ENCODE data around the gene EFCAB9. TPM values are rescaled to one million over a fixed set of nuclear protein-coding genes. Genes with fewer than 3 reads are reported as not detected.
"Not testable (repeated sequence)": the region's sequence is repeated elsewhere in the genome, so short reads cannot be mapped to it uniquely, and the experiment has no call there.

Gene EFCAB9
- total RNA-seq, 4 donors from 2014 or later, result not detected

DNA sequence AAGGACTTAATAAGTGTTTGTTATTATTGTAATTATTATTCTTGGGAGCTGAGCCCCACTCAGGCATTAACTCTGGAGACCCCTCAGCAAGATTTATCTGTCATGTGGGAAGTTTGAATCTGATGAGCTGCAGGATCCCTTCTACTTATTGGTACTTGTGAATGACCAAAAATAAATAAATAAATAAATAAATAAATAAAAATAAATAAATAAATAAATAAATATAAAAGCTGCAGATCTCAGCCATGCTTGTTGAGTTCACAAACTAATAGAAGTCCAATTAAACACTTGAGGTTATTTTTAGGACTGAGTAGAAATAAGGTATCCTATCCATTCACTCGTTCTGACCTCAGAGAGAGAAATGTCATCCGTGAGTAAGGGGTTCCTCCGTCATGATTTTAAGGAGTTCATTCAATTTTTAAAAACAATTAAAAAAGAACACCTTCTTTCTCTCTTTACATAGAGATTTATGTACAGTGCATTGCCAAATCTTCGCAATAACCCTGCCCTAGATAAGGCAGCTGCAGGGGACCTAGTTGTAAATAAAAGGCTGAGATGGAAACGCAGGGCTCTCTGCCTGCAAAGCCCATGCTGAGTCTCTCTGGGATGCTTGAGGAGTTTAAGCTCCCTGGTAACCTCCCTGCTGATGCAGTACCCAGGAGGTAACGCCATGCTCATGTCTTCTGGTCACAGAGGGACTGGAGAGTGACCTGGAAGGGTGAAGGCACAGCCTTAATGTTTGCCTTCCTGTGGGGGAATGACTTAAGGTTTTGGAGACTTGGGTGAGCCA is 1.2 kb downstream of the EFCAB9 start:
- H3K4me3 ChIP-seq (replicated peaks in 1 of 3), result no peak overlapping the region
- DNase-seq, result no peak
- WGBS, 2 donors, result 72 to 73% methylated on average over 6 of the region's 6 CpGs
- no peak for TF ChIP-seq POLR2A (IDR thresholded peaks at IDR 0.05)
- no peak overlapping the region for H3K27ac ChIP-seq
- no peaks in the 10 kb centered on the region for H3K36me3 ChIP-seq
- H3K4me1 ChIP-seq, result no peaks in the 10 kb centered on the region
- no peaks in the 10 kb centered on the region for H3K27me3 ChIP-seq
- no peaks in the 10 kb centered on the region for H3K9me3 ChIP-seq
- intact Hi-C loops (cut with DNase I), result no loop called here

DNA sequence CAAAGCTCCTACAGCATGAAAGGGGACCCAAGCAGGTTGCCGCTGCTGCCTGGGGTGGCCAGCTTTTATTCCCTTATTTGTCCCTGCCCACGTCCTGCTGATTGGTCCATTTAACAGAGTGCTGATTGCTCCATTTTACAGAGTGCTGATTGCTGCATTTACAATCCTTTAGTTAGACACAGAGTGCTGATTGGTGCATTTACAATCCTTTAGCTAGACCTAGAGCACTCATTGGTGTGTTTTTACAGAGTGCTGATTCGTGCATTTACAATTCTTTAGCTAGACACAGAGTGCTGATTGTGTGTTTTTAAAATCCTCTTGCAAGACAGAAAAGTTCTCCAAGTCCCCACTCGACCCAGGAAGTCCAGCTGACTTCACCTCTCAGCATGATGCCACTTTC is 3.8 kb downstream of the EFCAB9 start:
- H3K4me3 ChIP-seq (replicated peaks in 1 of 3); H3K36me3 ChIP-seq; H3K27ac ChIP-seq; H3K9me3 ChIP-seq; intact Hi-C loops (cut with DNase I); DNase-seq; H3K27me3 ChIP-seq; H3K4me1 ChIP-seq: not testable (repeated sequence)
- WGBS, 2 donors, result 72 to 80% methylated on average over 4 of the region's 4 CpGs

DNA sequence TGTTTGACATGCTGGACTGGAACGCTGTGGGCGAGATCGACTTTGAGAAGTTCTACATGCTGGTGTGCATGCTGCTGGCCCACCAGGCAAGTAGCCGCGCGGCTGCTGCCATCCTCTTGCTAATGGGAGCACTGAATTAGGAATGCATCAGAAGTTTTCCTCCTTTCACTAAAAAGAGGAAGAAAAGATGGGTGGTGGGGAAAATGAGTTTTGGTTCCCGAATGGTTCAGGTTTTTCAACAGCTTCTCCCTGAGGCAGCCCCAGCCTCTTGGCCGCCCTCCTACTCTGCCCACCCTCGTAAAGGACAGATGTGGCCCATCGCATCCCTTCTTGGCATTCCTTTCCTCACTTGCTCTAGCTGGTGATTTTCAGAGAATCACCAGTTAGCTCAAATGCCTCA is 5.5 kb downstream of the EFCAB9 start:
- no peaks in the 10 kb centered on the region for H3K27me3 ChIP-seq
- DNase-seq, result no peak
- intact Hi-C loops (cut with DNase I), result no loop called here
- H3K36me3 ChIP-seq, result no peaks in the 10 kb centered on the region
- 85 to 88% methylated on average over 10 of the region's 10 CpGs for WGBS, 2 donors
- no peaks in the 10 kb centered on the region for H3K9me3 ChIP-seq
- H3K4me3 ChIP-seq (replicated peaks in 1 of 3), result no peak overlapping the region
- no peaks in the 10 kb centered on the region for H3K4me1 ChIP-seq
- TF ChIP-seq POLR2A (IDR thresholded peaks at IDR 0.05), result no peak
- TF ChIP-seq, protein P1, sequence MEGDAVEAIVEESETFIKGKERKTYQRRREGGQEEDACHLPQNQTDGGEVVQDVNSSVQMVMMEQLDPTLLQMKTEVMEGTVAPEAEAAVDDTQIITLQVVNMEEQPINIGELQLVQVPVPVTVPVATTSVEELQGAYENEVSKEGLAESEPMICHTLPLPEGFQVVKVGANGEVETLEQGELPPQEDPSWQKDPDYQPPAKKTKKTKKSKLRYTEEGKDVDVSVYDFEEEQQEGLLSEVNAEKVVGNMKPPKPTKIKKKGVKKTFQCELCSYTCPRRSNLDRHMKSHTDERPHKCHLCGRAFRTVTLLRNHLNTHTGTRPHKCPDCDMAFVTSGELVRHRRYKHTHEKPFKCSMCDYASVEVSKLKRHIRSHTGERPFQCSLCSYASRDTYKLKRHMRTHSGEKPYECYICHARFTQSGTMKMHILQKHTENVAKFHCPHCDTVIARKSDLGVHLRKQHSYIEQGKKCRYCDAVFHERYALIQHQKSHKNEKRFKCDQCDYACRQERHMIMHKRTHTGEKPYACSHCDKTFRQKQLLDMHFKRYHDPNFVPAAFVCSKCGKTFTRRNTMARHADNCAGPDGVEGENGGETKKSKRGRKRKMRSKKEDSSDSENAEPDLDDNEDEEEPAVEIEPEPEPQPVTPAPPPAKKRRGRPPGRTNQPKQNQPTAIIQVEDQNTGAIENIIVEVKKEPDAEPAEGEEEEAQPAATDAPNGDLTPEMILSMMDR (IDR thresholded peaks at IDR 0.05), result no peak
- H3K27ac ChIP-seq, result no peak overlapping the region

DNA sequence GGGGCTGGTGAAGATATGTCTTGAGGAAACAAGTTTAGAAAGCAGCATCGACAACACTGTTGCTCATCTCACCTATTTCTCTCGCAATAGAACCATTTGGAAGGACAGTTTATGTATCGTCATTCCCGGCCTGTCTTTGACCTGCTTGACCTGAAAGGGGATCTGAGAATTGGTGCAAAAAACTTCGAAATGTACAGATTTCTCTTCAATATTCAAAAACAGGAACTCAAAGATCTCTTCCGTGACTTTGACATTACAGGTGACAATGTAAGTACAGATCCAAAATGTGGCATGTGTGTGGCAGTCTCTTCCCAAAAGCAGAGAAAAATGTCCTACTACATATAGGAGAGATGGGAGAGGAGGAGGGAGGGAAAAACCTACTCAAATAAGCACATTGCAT is 6.5 kb downstream of the EFCAB9 start:
- no peak overlapping the region for H3K27ac ChIP-seq
- no peaks in the 10 kb centered on the region for H3K36me3 ChIP-seq
- H3K9me3 ChIP-seq, result no peaks in the 10 kb centered on the region
- intact Hi-C loops (cut with DNase I), result no loop called here
- no peak overlapping the region for H3K4me3 ChIP-seq (replicated peaks in 1 of 3)
- no peak for TF ChIP-seq POLR2A (IDR thresholded peaks at IDR 0.05)
- TF ChIP-seq, protein P1 (IDR thresholded peaks at IDR 0.05), result no peak
- DNase-seq, result no peak
- 87% methylated on average over 6 of the region's 6 CpGs for WGBS, 2 donors
- no peaks in the 10 kb centered on the region for H3K27me3 ChIP-seq
- H3K4me1 ChIP-seq, result no peaks in the 10 kb centered on the region

DNA sequence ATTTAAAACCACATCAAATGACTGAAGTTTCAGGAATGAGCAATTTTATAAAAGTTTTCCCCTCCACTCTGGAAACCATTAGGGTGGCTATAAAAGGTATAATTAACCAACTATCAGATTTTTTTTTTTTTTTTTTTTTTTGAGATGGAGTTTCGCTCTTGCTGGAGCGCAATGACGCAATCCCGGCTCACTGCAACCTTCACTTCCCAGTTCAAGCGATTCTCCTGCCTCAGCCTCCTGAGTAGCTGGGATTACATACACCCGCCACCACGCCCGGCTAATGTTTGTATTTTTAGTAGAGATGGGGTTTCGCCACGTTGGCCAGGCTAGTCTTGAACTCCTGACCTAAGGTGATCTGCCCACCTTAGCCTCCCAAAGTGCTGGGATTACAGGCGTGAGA is 12.0 kb downstream of the EFCAB9 start:
- H3K27ac ChIP-seq; H3K27me3 ChIP-seq; intact Hi-C loops (cut with DNase I); H3K4me1 ChIP-seq; H3K4me3 ChIP-seq (replicated peaks in 1 of 3); H3K36me3 ChIP-seq; H3K9me3 ChIP-seq; DNase-seq: not testable (repeated sequence)
- WGBS, 2 donors, result 95% methylated on average over 11 of the region's 11 CpGs

DNA sequence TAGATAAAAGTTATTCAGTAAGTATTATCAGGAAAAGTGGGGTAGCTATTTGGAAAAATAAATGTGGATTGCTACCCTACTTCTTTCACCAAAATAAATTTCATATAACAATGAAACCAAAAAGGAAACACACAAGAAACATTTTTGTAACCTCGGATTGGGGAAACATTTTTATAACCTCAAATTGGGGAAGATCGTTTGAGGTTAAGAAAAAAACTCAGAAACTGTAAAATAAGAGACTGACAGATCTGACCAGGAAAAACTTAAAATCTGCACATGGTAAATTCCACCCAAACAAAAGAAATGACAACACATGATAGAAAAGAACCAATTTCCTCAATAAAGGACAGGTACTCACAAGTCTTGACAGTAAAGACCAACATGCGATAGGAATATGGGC is 13.5 kb downstream of the EFCAB9 start:
- WGBS, 2 donors, result 70 to 78% methylated on average over 3 of the region's 3 CpGs
- Histone ChIP-seq H3K4me1 (no peaks in the 10 kb centered on the region), H3K36me3 (peaks cover 0 to 5% of the 10 kb centered on the region in 2 donors), H3K4me3 (replicated peaks in 1 of 3) (no peak overlapping the region), H3K27me3 (no peaks in the 10 kb centered on the region), H3K27ac (no peak overlapping the region), H3K9me3 (no peaks in the 10 kb centered on the region)
- intact Hi-C loops (cut with DNase I), result no loop called here
- no peak for TF ChIP-seq POLR2A (IDR thresholded peaks at IDR 0.05)
- TF ChIP-seq, protein P1 (IDR thresholded peaks at IDR 0.05), result no peak
- DNase-seq, result no peak

Data from thyroid gland (tissue), 4 donors.